Upper lobe of left lung (tissue), 6 donors: ENCODE results near the gene ZNF407. TPM values are rescaled to one million over a fixed set of nuclear protein-coding genes. Genes with fewer than 3 reads are reported as not detected.

Experiments used
- ATAC-seq, 2 donors: fragments of 200-7000 bp; cut with Tn5 transposase; one replicate each; pipeline ENCODE4 v1.9.1; 2022; ENCODE audit warnings: mild to moderate bottlenecking in 2 of 2, moderate library complexity in 2 of 2; ENCODE audit not compliant: low FRiP score in 2 of 2
- DNase-seq, 2 donors: peaks; one replicate each; pipeline ENCODE4 v3.0.0-alpha.2; 2019 to 2020
- H3K27ac ChIP-seq, 4 donors: fragments of 200-600 bp; sonication (generic); one replicate each; pipeline ENCODE4 v1.5.1; 2016 to 2019
- H3K27me3 ChIP-seq, 4 donors: fragments of 200-600 bp; sonication (generic); one replicate each; pipeline ENCODE4 v1.5.1; 2017 to 2019
- H3K36me3 ChIP-seq, 4 donors: fragments of 200-600 bp; sonication (generic); one replicate each; pipeline ENCODE4 v1.5.1; 2016 to 2019
- H3K4me1 ChIP-seq, 4 donors: fragments of 200-600 bp; sonication (generic); one replicate each; pipeline ENCODE4 v1.5.1; 2018 to 2019
- H3K4me3 ChIP-seq, 4 donors: fragments of 200-600 bp; sonication (generic); one replicate each; pipeline ENCODE4 v1.5.1; 2017 to 2019; ENCODE audit warnings: mild to moderate bottlenecking in 2 of 4, moderate library complexity in 1 of 4
- H3K9me3 ChIP-seq, 4 donors: fragments of 200-600 bp; sonication (generic); one replicate each; pipeline ENCODE4 v1.5.1; 2018 to 2019
- EP300 ChIP-seq, 4 donors: sonication (generic); formaldehyde crosslinking; IDR thresholded peaks; one replicate each; pipeline ENCODE4 v1.5.1; 2017; ENCODE audit warnings: antibody characterized with exemption in 4 of 4, control low read depth in 2 of 4
- POLR2A ChIP-seq, 4 donors: fragments of 450-650 bp; IDR thresholded peaks; one replicate each; pipeline ENCODE4 v1.5.1; 2016 to 2017; ENCODE audit warnings: antibody characterized with exemption in 4 of 4, mild to moderate bottlenecking in 2 of 4
- POLR2AphosphoS5 ChIP-seq, 2 donors: sonication (generic); formaldehyde crosslinking; IDR thresholded peaks; one replicate each; pipeline ENCODE4 v1.5.1; 2017; ENCODE audit warnings: antibody characterized with exemption in 2 of 2
- WGBS, 2 donors: methylation state at CpG; one replicate each; pipeline ENCODE4 v1.1.5; 2017 to 2018; 5-methylcytosine and 5-hydroxymethylcytosine counted together
- total RNA-seq, 6 donors: library from RNA; depleted of rRNA in 4 of 6; stranded (reverse); fragments of >200 nt in 4 of 6; gene quantifications; one replicate each; pipeline versions ENCODE4 v1.1.0 to v1.2.1, GENCODE V29; 2016 to 2021
- TF ChIP-seq, protein P1 (sequence below), 6 experiments: fragments of 450-650 bp in 4 of 6; fragments of 200-600 bp in 2 of 6; sonication (generic) in 2 of 6; IDR thresholded peaks; one replicate each; pipeline ENCODE4 v1.5.1; 2016 to 2019; ENCODE audit warnings: antibody characterized with exemption in 6 of 6
- donor health status: DM: no; HTN: no; CAD: no; lungs with moderate emphysema.
- donor health status: DM: no; HTN: yes; CAD: no; lungs with severe emphysema.

Gene ZNF407
- total RNA-seq, 6 donors from 2014 or later: 12.2 to 77.5 (median 17.1) TPM

DNA sequence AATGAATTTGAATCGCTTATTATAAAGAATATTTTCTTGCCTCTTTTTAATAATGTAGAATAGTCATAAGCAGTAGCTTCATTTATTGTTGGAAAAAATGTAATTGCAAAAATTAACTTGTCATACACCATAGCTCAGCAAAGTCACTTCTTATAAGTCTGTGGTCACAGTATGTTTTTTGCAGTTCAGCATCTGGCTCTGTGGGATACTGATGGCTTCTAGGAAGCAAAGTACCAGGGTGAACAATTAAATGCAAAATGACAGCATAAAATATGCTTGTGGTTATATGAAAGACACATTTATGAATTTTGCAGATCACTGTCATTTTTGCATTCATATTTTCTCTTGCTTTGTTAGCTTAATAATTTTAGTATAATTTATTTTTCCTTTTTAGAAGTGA is 116.5 kb downstream of the ZNF407 start:
- 97 to 98% methylated on average over 1 of the region's 1 CpG for WGBS, 2 donors
- no peaks in the 10 kb centered on the region for H3K36me3 ChIP-seq
- H3K4me3 ChIP-seq: no peak overlapping the region
- H3K4me1 ChIP-seq: no peaks in the 10 kb centered on the region
- no peak for ATAC-seq
- no peaks in the 10 kb centered on the region for H3K27me3 ChIP-seq
- H3K9me3 ChIP-seq: no peaks in the 10 kb centered on the region
- no peak overlapping the region for H3K27ac ChIP-seq
- TF ChIP-seq POLR2A (IDR thresholded peaks at IDR 0.05) (no peak), POLR2AphosphoS5 (IDR thresholded peaks at IDR 0.05) (no peak), EP300 (IDR thresholded peaks at IDR 0.05) (no peak)
- TF ChIP-seq, protein P1, sequence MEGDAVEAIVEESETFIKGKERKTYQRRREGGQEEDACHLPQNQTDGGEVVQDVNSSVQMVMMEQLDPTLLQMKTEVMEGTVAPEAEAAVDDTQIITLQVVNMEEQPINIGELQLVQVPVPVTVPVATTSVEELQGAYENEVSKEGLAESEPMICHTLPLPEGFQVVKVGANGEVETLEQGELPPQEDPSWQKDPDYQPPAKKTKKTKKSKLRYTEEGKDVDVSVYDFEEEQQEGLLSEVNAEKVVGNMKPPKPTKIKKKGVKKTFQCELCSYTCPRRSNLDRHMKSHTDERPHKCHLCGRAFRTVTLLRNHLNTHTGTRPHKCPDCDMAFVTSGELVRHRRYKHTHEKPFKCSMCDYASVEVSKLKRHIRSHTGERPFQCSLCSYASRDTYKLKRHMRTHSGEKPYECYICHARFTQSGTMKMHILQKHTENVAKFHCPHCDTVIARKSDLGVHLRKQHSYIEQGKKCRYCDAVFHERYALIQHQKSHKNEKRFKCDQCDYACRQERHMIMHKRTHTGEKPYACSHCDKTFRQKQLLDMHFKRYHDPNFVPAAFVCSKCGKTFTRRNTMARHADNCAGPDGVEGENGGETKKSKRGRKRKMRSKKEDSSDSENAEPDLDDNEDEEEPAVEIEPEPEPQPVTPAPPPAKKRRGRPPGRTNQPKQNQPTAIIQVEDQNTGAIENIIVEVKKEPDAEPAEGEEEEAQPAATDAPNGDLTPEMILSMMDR (IDR thresholded peaks at IDR 0.05): no peak
- no peak for DNase-seq

DNA sequence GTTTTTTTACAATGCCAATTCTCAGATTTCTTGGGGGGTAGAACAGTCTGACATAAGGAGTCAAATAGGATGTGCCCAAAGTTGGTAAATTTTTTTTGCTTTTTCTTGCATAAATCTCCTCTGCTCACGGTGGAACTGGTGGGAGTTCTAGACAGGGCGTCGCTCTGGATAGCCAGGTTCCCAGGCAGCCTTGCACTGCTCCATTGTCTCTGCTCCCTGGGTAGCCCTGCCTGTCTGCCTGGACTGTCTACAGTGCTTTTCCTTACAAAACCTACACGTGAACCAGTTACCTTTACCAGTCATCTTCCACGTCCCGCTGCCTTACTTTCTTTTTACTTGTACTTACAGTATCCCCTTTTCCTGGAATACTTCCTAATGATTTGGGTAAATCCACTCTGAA is 117.1 kb downstream of the ZNF407 start:
- no peaks in the 10 kb centered on the region for H3K36me3 ChIP-seq
- DNase-seq (no peak), ATAC-seq (no peak)
- H3K9me3 ChIP-seq: no peaks in the 10 kb centered on the region
- H3K4me1 ChIP-seq: no peaks in the 10 kb centered on the region
- no peaks in the 10 kb centered on the region for H3K27me3 ChIP-seq
- no peak overlapping the region for H3K27ac ChIP-seq
- H3K4me3 ChIP-seq: no peak overlapping the region
- 86 to 92% methylated on average over 6 of the region's 6 CpGs for WGBS, 2 donors
- TF ChIP-seq POLR2AphosphoS5 (IDR thresholded peaks at IDR 0.05) (no peak), POLR2A (IDR thresholded peaks at IDR 0.05) (no peak), EP300 (IDR thresholded peaks at IDR 0.05) (no peak)
- TF ChIP-seq, protein P1 (IDR thresholded peaks at IDR 0.05): no peak

DNA sequence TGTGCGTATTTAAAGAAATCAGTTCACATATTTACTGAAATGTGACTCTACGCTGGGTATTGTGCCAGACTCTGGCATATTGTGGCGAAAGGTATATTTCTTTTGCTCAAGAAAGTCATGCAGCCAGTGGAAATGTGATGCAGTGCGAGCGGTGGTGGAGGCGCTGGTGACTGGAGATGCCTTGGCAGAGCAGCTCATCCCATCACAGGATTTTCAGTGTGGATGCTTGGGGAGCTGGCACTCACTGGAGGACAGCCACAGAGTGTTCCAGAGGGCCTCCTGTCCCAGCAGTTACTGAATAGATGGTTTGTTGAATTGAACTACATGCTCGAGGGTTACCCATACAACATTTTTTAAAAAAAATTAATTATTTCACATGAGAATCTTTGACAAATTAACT is 117.6 kb downstream of the ZNF407 start:
- Histone ChIP-seq H3K9me3 (no peaks in the 10 kb centered on the region), H3K4me1 (no peaks in the 10 kb centered on the region), H3K4me3 (no peak overlapping the region), H3K27ac (no peak overlapping the region), H3K36me3 (no peaks in the 10 kb centered on the region), H3K27me3 (no peaks in the 10 kb centered on the region)
- ATAC-seq (no peak), DNase-seq (peak in 1 of 2 donors; percentile 4)
- TF ChIP-seq EP300 (IDR thresholded peaks at IDR 0.05) (no peak), POLR2AphosphoS5 (IDR thresholded peaks at IDR 0.05) (no peak), POLR2A (IDR thresholded peaks at IDR 0.05) (no peak)
- TF ChIP-seq, protein P1 (IDR thresholded peaks at IDR 0.05): no peak
- 94 to 96% methylated on average over 7 of the region's 7 CpGs for WGBS, 2 donors

DNA sequence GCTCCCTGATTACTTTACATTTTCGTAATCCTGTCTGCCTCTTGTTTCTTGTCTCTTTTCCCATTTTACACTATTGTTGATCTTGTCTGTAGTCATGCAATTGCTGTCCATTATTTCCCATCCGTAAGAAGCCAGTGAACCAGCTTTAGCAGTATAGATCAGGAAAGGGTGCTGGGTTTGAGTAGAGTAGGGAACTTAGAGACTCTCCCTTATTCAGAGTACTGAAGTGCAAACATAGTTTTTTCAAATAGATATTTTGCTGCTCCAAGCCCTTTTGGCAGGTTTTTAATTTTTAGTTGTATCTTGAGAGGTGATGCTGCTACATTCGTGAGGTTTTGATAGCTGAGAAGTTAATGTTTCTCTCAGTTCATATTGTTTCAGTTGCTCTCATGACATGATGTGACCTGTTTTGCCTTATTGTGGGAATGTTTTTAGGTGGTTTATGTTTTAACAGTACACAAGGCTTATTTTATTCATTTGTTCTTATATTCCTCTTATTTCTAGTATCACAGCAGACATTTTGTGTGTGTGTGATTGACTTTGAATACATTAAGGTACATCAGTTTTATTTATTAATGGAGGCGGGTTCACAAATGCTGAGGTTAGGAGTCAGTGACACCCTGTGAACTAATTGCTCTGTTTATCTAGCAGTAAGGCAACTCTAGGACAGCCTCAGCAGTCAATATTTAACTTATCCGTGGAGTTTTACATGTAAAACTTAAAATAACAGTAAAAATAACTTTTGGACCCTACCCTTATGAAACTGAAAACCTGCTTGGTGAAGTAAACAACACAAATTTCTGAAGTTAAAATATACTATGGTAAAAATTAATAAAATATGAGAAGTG is 118.4 kb downstream of the ZNF407 start:
- Histone ChIP-seq H3K4me1 (no peaks in the 10 kb centered on the region), H3K9me3 (no peaks in the 10 kb centered on the region), H3K27me3 (no peaks in the 10 kb centered on the region), H3K27ac (no peak overlapping the region), H3K4me3 (no peak overlapping the region), H3K36me3 (no peaks in the 10 kb centered on the region)
- TF ChIP-seq POLR2AphosphoS5 (IDR thresholded peaks at IDR 0.05): no peak
- TF ChIP-seq EP300 (IDR thresholded peaks at IDR 0.05): no peak
- TF ChIP-seq, protein P1 (IDR thresholded peaks at IDR 0.05): no peak
- TF ChIP-seq POLR2A (IDR thresholded peaks at IDR 0.05): no peak
- DNase-seq: no peak
- WGBS, 2 donors: 59 to 62% methylated on average over 5 of the region's 5 CpGs
- ATAC-seq: no peak

DNA sequence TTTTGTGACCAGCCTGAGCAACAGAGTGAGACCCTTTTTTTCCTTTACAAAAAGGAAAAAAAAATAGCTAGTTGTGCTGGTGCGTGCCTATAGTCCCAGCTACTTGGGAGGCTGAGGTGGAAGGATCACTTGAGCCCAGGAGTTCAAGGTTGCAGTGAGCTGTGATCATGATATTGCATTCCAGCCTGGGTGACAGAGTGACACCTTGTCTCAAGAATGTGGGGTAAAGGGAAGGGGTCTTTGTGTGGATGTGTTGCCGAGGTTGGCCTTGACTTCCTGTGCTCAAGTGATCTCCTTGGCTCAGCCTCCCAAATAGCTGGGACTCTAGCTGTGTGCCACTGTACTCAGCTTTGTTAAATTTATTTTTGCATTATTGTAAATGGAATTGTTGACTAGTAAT is 120.6 kb downstream of the ZNF407 start:
- no peak overlapping the region for H3K27ac ChIP-seq
- H3K9me3 ChIP-seq: no peaks in the 10 kb centered on the region
- no peak for TF ChIP-seq POLR2AphosphoS5 (IDR thresholded peaks at IDR 0.05)
- no peak for DNase-seq
- 79 to 88% methylated on average over 2 of the region's 2 CpGs for WGBS, 2 donors
- peaks cover 3 to 10% (median 7%) of the 10 kb centered on the region in 4 donors for H3K4me1 ChIP-seq
- no peak overlapping the region for H3K4me3 ChIP-seq
- H3K27me3 ChIP-seq: no peaks in the 10 kb centered on the region
- ATAC-seq: no peak
- H3K36me3 ChIP-seq: no peaks in the 10 kb centered on the region
